MCF 10A (cell line): ENCODE measurements around the gene RASSF5. TPM values are rescaled to one million over a fixed set of nuclear protein-coding genes. Genes with fewer than 3 reads are reported as not detected.
A peak's percentile ranks its signal among the peaks of the same experiment; 100 is the strongest.

Experiments
- BruUV-seq: library from RNA; stranded (reverse); fragments of 400-500 nt; replicated peaks from 2 replicates; lab custom pipeline; 2021; lab: Mats Ljungman, UMichigan
- CTCF ChIA-PET: fragments of 300-600 bp; sonication (Branson Sonifier 250); formaldehyde crosslinking; extraction: SDS; loops from one replicate; lab custom pipeline; 2021; ENCODE audit warnings: antibody characterized with exemption, inconsistent platforms; lab: Yijun Ruan, JAX
- POLR2A ChIA-PET: fragments of 300-600, 350-650 bp; sonication (Branson Sonifier 250); formaldehyde crosslinking; extraction: SDS; loops from one replicate; lab custom pipeline; 2020; ENCODE audit warnings: antibody characterized with exemption, inconsistent platforms; lab: Yijun Ruan, JAX
- DNase-seq: peaks from one replicate; pipeline ENCODE4 v3.0.0-alpha.2; 2018; ENCODE audit not compliant: unreplicated experiment
- H3K27ac Mint-ChIP-seq: one replicate; pipeline ENCODE4 v1.8.0; 2022; ENCODE audit warnings: mild to moderate bottlenecking, low read depth, mixed read lengths; ENCODE audit not compliant: unreplicated experiment
- H3K27me3 Mint-ChIP-seq: one replicate; pipeline ENCODE4 v1.8.0; 2022; ENCODE audit warnings: mixed read lengths; ENCODE audit not compliant: insufficient read depth, unreplicated experiment
- H3K36me3 Mint-ChIP-seq: one replicate; pipeline ENCODE4 v1.8.0; 2022; ENCODE audit warnings: mild to moderate bottlenecking, moderate library complexity, mixed read lengths; ENCODE audit not compliant: insufficient read depth, unreplicated experiment
- H3K4me1 Mint-ChIP-seq: one replicate; pipeline ENCODE4 v1.8.0; 2022; ENCODE audit warnings: mixed read lengths; ENCODE audit not compliant: insufficient read depth, unreplicated experiment
- H3K4me3 Mint-ChIP-seq: one replicate; pipeline ENCODE4 v1.8.0; 2022; ENCODE audit warnings: mild to moderate bottlenecking, moderate library complexity, mixed read lengths; ENCODE audit not compliant: unreplicated experiment
- H3K9me3 Mint-ChIP-seq: one replicate; pipeline ENCODE4 v1.8.0; 2022; ENCODE audit warnings: mixed read lengths; ENCODE audit not compliant: unreplicated experiment
- intact Hi-C: fragments of 100-400 bp; cut with micrococcal nuclease; formaldehyde crosslinking; loops from 2 replicates; pipeline ENCODE4 v1.14.1; 2022
- total RNA-seq: library from RNA; stranded (reverse); gene quantifications from 2 replicates; pipeline ENCODE4 v1.2.3, GENCODE V29; 2022
- TF ChIP-seq, protein P1 (sequence below): fragments of 200-600 bp; IDR thresholded peaks from one replicate; pipeline ENCODE4 v1.8.0; 2022; ENCODE audit warnings: antibody characterized with exemption, mild to moderate bottlenecking; ENCODE audit not compliant: unreplicated experiment

RASSF5 gene
- total RNA-seq, 1 experiment from 2014 or later, result 8.3 TPM

DNA sequence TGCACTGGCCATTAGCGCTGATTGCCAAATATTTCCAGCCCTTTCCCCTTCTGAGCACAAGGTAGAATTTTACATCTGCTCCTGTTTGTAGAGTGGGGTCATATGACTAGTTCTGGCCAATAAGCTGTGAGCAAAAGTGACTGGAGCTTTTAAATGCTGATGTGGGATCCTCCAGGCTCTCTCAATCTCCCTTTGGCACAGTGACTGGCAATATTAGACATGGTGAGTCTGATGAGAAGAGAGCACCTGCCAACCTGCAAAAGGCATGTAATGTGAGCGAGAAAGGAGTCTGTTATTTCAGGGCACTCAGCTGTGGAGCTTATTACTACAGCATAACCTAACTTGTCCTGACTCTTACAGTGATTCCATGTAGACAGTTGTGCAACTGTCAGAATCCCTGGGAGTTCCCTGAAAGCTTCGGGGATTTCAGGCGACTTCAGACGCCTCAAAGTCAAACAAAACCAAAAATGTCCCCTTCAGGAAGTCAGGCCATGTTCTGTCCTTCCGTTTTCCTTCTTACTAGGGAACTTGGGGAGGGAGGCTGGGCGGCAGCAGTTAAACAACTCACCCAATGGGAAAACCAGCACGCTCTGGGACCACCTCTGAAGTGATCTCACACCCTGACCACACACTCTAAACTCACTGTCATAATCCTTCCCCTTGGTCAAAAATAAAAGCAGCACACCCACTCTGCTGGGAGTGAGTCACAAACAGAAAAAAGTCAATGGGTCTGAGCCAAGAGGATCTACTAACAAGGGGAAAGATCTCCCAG, 3.6 kb upstream of the RASSF5 start:
- Mint-ChIP-seq H3K9me3 (no peaks in the 10 kb centered on the region), H3K4me1 (peaks cover 52% of the 10 kb centered on the region), H3K27me3 (no peaks in the 10 kb centered on the region), H3K27ac (peak overlapping the region; percentile 89), H3K4me3 (peak overlapping the region; percentile 57), H3K36me3 (peaks cover 1% of the 10 kb centered on the region)
- CTCF ChIA-PET, result interaction anchor here (0.6 to 21.4 kb wide), 16 partner anchors 9 to 1184 kb away, joined by 3 to 851 read pairs (median 5); no protein-coding TSS in a partner anchor
- peak; percentile 100 for DNase-seq
- TF ChIP-seq, protein P1, sequence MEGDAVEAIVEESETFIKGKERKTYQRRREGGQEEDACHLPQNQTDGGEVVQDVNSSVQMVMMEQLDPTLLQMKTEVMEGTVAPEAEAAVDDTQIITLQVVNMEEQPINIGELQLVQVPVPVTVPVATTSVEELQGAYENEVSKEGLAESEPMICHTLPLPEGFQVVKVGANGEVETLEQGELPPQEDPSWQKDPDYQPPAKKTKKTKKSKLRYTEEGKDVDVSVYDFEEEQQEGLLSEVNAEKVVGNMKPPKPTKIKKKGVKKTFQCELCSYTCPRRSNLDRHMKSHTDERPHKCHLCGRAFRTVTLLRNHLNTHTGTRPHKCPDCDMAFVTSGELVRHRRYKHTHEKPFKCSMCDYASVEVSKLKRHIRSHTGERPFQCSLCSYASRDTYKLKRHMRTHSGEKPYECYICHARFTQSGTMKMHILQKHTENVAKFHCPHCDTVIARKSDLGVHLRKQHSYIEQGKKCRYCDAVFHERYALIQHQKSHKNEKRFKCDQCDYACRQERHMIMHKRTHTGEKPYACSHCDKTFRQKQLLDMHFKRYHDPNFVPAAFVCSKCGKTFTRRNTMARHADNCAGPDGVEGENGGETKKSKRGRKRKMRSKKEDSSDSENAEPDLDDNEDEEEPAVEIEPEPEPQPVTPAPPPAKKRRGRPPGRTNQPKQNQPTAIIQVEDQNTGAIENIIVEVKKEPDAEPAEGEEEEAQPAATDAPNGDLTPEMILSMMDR, result no peak
- POLR2A ChIA-PET, result interaction anchor here (0.5 to 2.8 kb wide), 16 partner anchors 9 to 1244 kb away, joined by 3 to 11 read pairs (median 4); partner anchors contain the start of genes DYRK3, EIF2D and SRGAP2
- no TSS peak for BruUV-seq
- intact Hi-C loops, result loop anchor here (10.0 kb wide), 1 partner anchor 301 kb away; no protein-coding TSS in a partner anchor

DNA sequence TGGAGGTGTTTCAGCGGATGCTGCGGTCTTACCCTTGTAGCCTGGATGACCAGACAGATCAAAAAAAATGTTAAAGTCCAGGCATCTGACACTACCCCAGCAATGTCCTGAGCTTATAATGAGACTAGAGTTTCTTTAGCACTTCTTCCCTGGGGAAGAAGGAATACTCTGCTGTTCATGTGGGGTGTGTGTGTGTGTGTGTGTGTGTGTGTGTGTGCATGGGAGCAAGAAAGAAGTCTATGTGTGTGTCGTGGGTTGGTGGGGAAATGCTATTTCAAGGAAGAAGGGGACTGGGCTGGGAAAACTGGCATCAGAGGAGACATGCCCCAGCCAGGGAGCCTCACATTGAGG, 3.0 kb upstream of the RASSF5 start:
- peak overlapping the region; percentile 57 for H3K4me3 Mint-ChIP-seq
- ChIA-PET POLR2A (interaction anchor here (0.9 to 2.8 kb wide), 7 partner anchors 9 to 131 kb away, joined by 3 to 11 read pairs (median 4); partner anchors contain the start of genes DYRK3 and EIF2D), CTCF (interaction anchor here (0.6 to 21.4 kb wide), 13 partner anchors 8 to 1185 kb away, joined by 3 to 851 read pairs (median 5); no protein-coding TSS in a partner anchor)
- H3K36me3 Mint-ChIP-seq, result peaks cover 7% of the 10 kb centered on the region
- peaks cover 54% of the 10 kb centered on the region for H3K4me1 Mint-ChIP-seq
- intact Hi-C loops, result loop anchor here (10.0 kb wide), 1 partner anchor 300 kb away; no protein-coding TSS in a partner anchor
- peak overlapping the region; percentile 89 for H3K27ac Mint-ChIP-seq
- H3K27me3 Mint-ChIP-seq, result no peaks in the 10 kb centered on the region
- DNase-seq, result no peak
- TF ChIP-seq, protein P1, result no peak
- no TSS peak for BruUV-seq
- H3K9me3 Mint-ChIP-seq, result no peaks in the 10 kb centered on the region

DNA sequence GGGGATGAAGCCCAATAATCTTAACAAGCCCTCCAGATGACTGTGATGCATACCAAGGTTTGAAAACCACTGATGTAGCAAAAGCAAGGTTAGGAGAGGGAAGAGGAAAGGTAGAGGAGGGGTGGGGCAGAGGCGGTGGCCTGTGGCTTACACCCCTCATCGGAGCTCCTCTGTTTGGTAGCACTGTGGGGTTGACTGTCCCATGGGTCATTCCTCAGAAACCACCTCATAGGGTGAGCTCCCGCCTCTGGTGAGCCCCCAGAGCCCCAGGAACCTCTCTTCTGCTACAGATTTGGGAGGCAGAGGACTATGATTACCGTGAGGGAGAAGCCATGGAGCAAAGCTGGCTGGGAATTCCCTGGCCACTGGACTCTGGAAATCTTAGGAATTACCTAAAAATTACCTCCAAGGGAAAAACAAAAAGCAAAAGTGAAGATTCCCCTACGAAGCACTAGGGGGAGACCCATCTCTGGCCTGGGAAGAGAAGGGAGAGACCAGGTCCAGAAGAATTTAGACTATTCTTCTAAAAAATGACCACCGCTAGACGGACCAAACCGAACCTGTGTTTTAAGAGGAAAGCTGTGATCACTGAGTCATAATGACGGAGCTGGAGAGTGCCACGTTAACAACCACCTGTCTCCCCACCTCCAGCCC, 1.5 kb upstream of the RASSF5 start:
- peaks cover 65% of the 10 kb centered on the region for H3K4me1 Mint-ChIP-seq
- peaks cover 9% of the 10 kb centered on the region for H3K36me3 Mint-ChIP-seq
- intact Hi-C loops, result loop anchor here (1.0 to 10.0 kb wide), 3 partner anchors 38 to 299 kb away; no protein-coding TSS in a partner anchor
- no peaks in the 10 kb centered on the region for H3K27me3 Mint-ChIP-seq
- H3K4me3 Mint-ChIP-seq, result peak overlapping the region; percentile 72
- peak; percentile 69 for DNase-seq
- POLR2A ChIA-PET, result interaction anchor here (1.1 to 1.8 kb wide), 6 partner anchors 9 to 107 kb away, joined by 3 to 8 read pairs (median 4); partner anchors contain the start of gene IKBKE
- BruUV-seq, result no TSS peak
- CTCF ChIA-PET, result interaction anchor here (0.6 to 21.4 kb wide), 38 partner anchors 9 to 1155 kb away, joined by 3 to 851 read pairs (median 4); no protein-coding TSS in a partner anchor
- TF ChIP-seq, protein P1, result peak; percentile 75
- H3K9me3 Mint-ChIP-seq, result no peaks in the 10 kb centered on the region
- H3K27ac Mint-ChIP-seq, result no peak overlapping the region
